ENCODE data around the gene BRF1.
A peak's percentile ranks its signal among the peaks of the same experiment; 100 is the strongest.

BRF1 gene

DNA sequence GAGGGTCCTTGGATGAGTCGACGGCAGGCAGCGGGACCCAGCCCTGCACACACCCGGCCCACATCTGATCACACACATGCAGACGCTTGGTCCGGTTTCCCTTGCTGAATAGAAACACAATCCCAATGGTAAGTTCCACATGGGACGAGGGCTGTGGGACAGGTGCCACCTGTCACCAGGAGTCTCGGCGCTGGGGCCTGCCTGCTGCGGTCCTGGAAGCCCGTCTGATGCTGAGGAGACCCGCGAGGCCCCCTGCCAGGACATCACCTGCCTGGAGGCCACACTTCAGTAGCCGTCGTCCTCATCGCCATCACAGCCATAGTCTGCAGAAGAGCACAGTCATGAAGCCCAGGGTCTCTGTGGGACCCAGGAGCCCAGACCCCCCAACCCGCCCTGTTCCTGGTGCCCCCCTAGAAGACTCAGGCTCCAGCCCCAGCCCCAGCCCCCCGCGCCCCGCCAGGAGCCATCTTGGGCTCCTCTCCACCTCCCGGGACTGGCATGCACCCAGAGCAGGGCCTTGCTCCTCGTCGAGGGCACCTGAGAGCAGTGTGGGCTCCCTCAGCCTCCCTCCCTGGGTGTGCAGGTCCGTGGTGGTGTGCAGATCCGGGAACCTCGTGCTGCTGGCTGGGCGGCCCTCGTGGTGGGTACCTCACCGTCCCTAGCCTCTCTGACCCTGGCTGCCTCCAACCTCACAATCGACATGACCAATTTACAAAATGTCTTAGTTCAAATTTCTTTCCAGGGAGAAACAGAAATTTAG is 90.4 kb downstream of the BRF1 start:
- no peak for DNase-seq
- Histone ChIP-seq H3K4me3 (ENCODE audit: low read depth, low read length) (no peak overlapping the region), H3K4me1 (peaks cover 16% of the 10 kb centered on the region), H3K36me3 (peaks cover 9% of the 10 kb centered on the region), H3K9me3 (no peaks in the 10 kb centered on the region), H3K27me3 (no peaks in the 10 kb centered on the region)
- TF ChIP-seq, protein P1, sequence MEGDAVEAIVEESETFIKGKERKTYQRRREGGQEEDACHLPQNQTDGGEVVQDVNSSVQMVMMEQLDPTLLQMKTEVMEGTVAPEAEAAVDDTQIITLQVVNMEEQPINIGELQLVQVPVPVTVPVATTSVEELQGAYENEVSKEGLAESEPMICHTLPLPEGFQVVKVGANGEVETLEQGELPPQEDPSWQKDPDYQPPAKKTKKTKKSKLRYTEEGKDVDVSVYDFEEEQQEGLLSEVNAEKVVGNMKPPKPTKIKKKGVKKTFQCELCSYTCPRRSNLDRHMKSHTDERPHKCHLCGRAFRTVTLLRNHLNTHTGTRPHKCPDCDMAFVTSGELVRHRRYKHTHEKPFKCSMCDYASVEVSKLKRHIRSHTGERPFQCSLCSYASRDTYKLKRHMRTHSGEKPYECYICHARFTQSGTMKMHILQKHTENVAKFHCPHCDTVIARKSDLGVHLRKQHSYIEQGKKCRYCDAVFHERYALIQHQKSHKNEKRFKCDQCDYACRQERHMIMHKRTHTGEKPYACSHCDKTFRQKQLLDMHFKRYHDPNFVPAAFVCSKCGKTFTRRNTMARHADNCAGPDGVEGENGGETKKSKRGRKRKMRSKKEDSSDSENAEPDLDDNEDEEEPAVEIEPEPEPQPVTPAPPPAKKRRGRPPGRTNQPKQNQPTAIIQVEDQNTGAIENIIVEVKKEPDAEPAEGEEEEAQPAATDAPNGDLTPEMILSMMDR (IDR thresholded peaks at IDR 0.05; ENCODE audit: low read depth, low read length): no peak

DNA sequence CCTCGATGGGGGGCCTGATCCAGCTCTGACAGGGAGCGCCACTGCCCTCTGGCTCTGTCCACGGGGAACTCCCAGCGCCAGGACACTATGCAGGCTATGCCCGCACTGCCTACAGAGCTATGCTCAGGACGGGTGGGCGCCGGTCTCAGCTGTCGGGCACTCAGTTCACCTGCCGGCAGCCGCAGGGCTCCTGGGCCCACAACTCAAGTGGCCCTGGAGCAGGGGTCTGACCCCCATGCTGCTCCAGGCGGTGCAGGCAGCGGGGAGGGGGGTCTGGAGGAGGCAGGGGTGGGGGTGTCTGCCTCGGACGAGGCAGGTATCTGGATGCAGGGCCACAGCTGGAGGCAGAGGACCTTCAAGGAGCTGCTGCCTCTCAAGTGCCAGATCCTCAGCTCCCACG is 91.2 kb downstream of the BRF1 start:
- H3K27me3 ChIP-seq: no peaks in the 10 kb centered on the region
- TF ChIP-seq, protein P1 (IDR thresholded peaks at IDR 0.05; ENCODE audit: low read depth, low read length): no peak
- no peak overlapping the region for H3K4me3 ChIP-seq (ENCODE audit: low read depth, low read length)
- DNase-seq: no peak
- H3K36me3 ChIP-seq: peaks cover 9% of the 10 kb centered on the region
- no peaks in the 10 kb centered on the region for H3K9me3 ChIP-seq
- peaks cover 16% of the 10 kb centered on the region for H3K4me1 ChIP-seq

DNA sequence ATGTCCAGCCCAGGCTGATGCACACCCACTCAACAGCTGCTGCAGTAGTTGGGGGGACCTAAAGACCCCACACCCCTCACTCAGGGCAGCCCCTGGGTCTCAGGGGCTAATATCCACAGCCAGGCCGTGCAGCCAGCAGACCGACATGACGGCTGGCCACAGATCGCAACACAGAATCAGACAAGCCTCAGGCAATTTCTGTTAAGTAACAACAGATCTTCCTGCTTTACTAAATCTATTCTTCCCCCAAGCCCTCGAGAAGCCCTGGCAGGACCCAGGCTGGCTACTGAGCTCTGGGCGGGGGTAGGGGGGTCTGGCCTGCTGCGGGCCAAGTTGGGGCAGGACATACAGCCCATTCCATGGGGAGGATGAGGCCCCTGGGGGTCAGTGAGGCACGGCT is 91.7 kb downstream of the BRF1 start:
- Histone ChIP-seq H3K9me3 (no peaks in the 10 kb centered on the region), H3K4me1 (peaks cover 16% of the 10 kb centered on the region), H3K36me3 (peaks cover 9% of the 10 kb centered on the region), H3K27me3 (no peaks in the 10 kb centered on the region), H3K4me3 (ENCODE audit: low read depth, low read length) (no peak overlapping the region)
- TF ChIP-seq, protein P1 (IDR thresholded peaks at IDR 0.05; ENCODE audit: low read depth, low read length): no peak
- DNase-seq: peak; percentile 50

DNA sequence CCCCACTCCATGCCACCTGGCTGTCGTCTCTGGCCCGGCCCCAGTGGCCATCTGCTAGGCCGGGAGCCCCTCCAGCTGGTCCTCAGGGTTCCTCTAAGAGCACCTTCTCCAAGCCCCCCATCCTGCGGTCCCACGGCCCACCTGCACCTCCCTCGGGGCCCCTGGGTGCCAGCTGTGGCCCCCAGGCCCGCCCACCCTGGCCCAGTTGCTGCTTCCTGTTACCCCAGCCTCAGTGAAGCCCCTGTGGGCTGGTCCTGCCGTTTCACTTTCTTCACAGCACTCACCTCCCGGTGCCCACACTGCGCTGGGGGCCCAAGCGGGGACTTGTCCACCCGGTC is 92.1 kb downstream of the BRF1 start:
- H3K27me3 ChIP-seq: no peaks in the 10 kb centered on the region
- peaks cover 16% of the 10 kb centered on the region for H3K4me1 ChIP-seq
- TF ChIP-seq, protein P1 (IDR thresholded peaks at IDR 0.05; ENCODE audit: low read depth, low read length): no peak
- no peaks in the 10 kb centered on the region for H3K9me3 ChIP-seq
- DNase-seq: no peak
- H3K4me3 ChIP-seq (ENCODE audit: low read depth, low read length): no peak overlapping the region
- H3K36me3 ChIP-seq: peaks cover 9% of the 10 kb centered on the region

DNA sequence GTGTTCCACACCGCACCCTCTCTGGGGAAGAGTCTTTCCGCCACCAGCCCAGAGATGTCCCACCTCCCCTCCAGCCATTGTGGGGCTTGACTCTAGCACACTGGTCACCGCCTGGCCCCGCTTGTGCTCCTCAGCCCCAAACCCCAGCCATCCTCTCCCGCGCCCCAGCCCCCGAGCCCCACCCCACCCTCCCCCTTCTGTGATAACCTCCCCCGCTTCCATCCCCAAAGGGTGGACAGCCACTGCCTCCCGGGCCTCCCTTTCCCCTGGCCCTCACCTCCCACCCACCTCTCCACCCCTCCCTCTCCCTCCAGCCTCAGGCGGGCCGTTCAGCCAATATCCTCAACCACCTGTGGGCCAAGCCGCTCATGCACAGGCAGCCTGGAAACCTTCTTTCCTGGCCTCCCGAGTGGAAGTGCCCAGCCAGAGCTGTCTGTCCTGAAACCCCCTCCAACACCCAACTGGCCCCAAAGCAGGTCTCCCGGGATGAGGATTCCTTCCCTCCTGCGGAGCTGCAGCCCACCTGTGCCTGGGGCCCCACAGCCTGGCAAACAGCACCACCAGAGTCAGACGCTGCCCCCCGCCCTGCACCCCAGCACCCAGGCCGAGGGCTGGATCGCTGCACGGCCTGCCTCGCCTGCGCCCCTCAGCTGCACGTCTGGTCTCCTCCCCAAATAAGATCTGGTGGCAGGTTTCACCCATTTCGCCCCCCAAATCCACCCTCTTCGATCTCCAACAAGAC is 92.6 kb downstream of the BRF1 start:
- Histone ChIP-seq H3K36me3 (peaks cover 9% of the 10 kb centered on the region), H3K4me1 (peaks cover 18% of the 10 kb centered on the region), H3K9me3 (no peaks in the 10 kb centered on the region), H3K4me3 (ENCODE audit: low read depth, low read length) (no peak overlapping the region), H3K27me3 (no peaks in the 10 kb centered on the region)
- no peak for DNase-seq
- TF ChIP-seq, protein P1 (IDR thresholded peaks at IDR 0.05; ENCODE audit: low read depth, low read length): no peak

DNA sequence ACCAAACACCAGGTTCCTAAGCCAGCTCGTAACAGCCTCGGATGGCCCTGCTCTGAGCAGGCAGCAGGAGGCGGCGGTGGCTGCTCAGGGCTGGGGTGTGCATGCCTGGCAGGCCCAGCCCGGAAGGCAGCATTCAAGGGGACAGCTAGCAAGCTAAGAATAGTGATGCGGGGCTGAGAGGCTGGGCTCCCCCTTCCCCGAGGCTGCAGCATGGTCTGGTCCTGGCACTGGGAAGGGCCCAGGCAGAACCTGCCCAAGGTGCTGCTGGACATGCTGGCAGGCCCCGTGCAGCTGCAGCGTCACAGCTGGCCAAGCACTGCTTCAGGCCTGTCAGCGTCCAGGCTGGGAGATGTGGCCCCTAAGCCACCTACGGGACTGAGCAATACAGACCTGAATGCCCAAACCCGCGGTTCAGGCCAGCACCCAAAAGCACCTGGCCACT is 93.3 kb downstream of the BRF1 start:
- no peaks in the 10 kb centered on the region for H3K27me3 ChIP-seq
- no peak overlapping the region for H3K4me3 ChIP-seq (ENCODE audit: low read depth, low read length)
- no peaks in the 10 kb centered on the region for H3K9me3 ChIP-seq
- H3K36me3 ChIP-seq: peaks cover 9% of the 10 kb centered on the region
- TF ChIP-seq, protein P1 (IDR thresholded peaks at IDR 0.05; ENCODE audit: low read depth, low read length): peak; percentile 5; the same call in 1 of the 2 replicates
- DNase-seq: no peak
- H3K4me1 ChIP-seq: peaks cover 19% of the 10 kb centered on the region
